Measurements from ENCODE around the gene PLPP4.

DNA sequence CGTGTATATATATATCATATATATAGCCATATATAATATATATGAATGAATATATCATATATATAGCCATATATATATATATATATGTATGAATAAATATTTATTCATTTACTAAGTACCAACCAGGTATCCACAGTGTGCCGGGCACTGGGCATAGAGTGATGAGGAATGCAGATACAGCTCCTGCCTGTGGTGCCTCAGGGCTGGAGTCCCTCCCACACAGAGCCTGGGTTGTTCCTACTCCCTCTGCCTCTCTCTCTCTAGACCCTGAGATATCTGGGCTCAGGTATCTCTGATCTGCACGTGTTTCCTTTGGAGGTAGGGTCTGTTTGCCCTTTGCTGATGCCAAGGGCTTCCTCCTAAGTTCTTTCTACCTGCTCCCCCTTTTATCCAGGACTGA lies 1.4 kb upstream of the PLPP4 start:
- TF ChIP-seq, protein P1, sequence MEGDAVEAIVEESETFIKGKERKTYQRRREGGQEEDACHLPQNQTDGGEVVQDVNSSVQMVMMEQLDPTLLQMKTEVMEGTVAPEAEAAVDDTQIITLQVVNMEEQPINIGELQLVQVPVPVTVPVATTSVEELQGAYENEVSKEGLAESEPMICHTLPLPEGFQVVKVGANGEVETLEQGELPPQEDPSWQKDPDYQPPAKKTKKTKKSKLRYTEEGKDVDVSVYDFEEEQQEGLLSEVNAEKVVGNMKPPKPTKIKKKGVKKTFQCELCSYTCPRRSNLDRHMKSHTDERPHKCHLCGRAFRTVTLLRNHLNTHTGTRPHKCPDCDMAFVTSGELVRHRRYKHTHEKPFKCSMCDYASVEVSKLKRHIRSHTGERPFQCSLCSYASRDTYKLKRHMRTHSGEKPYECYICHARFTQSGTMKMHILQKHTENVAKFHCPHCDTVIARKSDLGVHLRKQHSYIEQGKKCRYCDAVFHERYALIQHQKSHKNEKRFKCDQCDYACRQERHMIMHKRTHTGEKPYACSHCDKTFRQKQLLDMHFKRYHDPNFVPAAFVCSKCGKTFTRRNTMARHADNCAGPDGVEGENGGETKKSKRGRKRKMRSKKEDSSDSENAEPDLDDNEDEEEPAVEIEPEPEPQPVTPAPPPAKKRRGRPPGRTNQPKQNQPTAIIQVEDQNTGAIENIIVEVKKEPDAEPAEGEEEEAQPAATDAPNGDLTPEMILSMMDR (IDR thresholded peaks at IDR 0.05; ENCODE audit: insufficient read depth, low read length) = no peak
- TF ChIP-seq REST (IDR thresholded peaks at IDR 0.05; ENCODE audit: insufficient replicate concordance, low read depth) = no peak

Measured in HL-60 (cell line).